ENCODE measurements around the gene OTOGL. TPM values are rescaled to one million over a fixed set of nuclear protein-coding genes. Genes with fewer than 3 reads are reported as not detected.

The OTOGL gene
- total RNA-seq, 1 experiment from 2014 or later, result not detected

- CTCF ChIA-PET, result interaction anchor here (0.9 kb wide), 2 partner anchors 285 to 782 kb away, joined by 3 read pairs; no protein-coding TSS in a partner anchor
- POLR2A ChIA-PET, result no interaction called here
- H3K27ac Mint-ChIP-seq (ENCODE audit: low read depth, unreplicated experiment), result no peak overlapping the region
- TF ChIP-seq CTCF (IDR thresholded peaks at IDR 0.05; ENCODE audit: unreplicated experiment), result peak; percentile 11
- no peaks in the 10 kb centered on the region for H3K4me1 Mint-ChIP-seq (ENCODE audit: insufficient read depth, unreplicated experiment)
- DNase-seq (ENCODE audit: unreplicated experiment), result no peak
- no peaks in the 10 kb centered on the region for H3K36me3 Mint-ChIP-seq (ENCODE audit: insufficient read depth, unreplicated experiment)
- H3K27me3 Mint-ChIP-seq (ENCODE audit: insufficient read depth, unreplicated experiment), result peaks cover 69% of the 10 kb centered on the region
- BruUV-seq (replicated peaks), result no TSS peak
- H3K4me3 Mint-ChIP-seq (ENCODE audit: unreplicated experiment), result no peak overlapping the region
- no peaks in the 10 kb centered on the region for H3K9me3 Mint-ChIP-seq (ENCODE audit: unreplicated experiment)
- intact Hi-C loops (cut with micrococcal nuclease), result no loop called here
Observed at GRCh38 chr12:80313209-80313608, 213.9 kb downstream of the OTOGL start.

- ChIA-PET POLR2A (no interaction called here), CTCF (interaction anchor here (0.7 kb wide), 1 partner anchor 413 kb away, joined by 4 read pairs; no protein-coding TSS in a partner anchor)
- no peaks in the 10 kb centered on the region for H3K9me3 Mint-ChIP-seq (ENCODE audit: unreplicated experiment)
- no peak for DNase-seq (ENCODE audit: unreplicated experiment)
- H3K27me3 Mint-ChIP-seq (ENCODE audit: insufficient read depth, unreplicated experiment), result peaks cover 59% of the 10 kb centered on the region
- no peak for TF ChIP-seq CTCF (IDR thresholded peaks at IDR 0.05; ENCODE audit: unreplicated experiment)
- H3K4me1 Mint-ChIP-seq (ENCODE audit: insufficient read depth, unreplicated experiment), result no peaks in the 10 kb centered on the region
- intact Hi-C loops (cut with micrococcal nuclease), result no loop called here
- H3K4me3 Mint-ChIP-seq (ENCODE audit: unreplicated experiment), result no peak overlapping the region
- H3K27ac Mint-ChIP-seq (ENCODE audit: low read depth, unreplicated experiment), result no peak overlapping the region
- H3K36me3 Mint-ChIP-seq (ENCODE audit: insufficient read depth, unreplicated experiment), result no peaks in the 10 kb centered on the region
- no TSS peak for BruUV-seq (replicated peaks)
Observed at GRCh38 chr12:80314741-80315140, 215.4 kb downstream of the OTOGL start.

- ChIA-PET CTCF (interaction anchor here (2.0 kb wide), 1 partner anchor 46 kb away, joined by 8 read pairs; no protein-coding TSS in a partner anchor), POLR2A (no interaction called here)
- TF ChIP-seq CTCF (IDR thresholded peaks at IDR 0.05; ENCODE audit: unreplicated experiment), result no peak
- BruUV-seq (replicated peaks), result no TSS peak
- H3K4me1 Mint-ChIP-seq (ENCODE audit: insufficient read depth, unreplicated experiment), result no peaks in the 10 kb centered on the region
- no peaks in the 10 kb centered on the region for H3K36me3 Mint-ChIP-seq (ENCODE audit: insufficient read depth, unreplicated experiment)
- peaks cover 45% of the 10 kb centered on the region for H3K27me3 Mint-ChIP-seq (ENCODE audit: insufficient read depth, unreplicated experiment)
- no peak overlapping the region for H3K4me3 Mint-ChIP-seq (ENCODE audit: unreplicated experiment)
- no peak overlapping the region for H3K27ac Mint-ChIP-seq (ENCODE audit: low read depth, unreplicated experiment)
- intact Hi-C loops (cut with micrococcal nuclease), result no loop called here
- DNase-seq (ENCODE audit: unreplicated experiment), result no peak
- H3K9me3 Mint-ChIP-seq (ENCODE audit: unreplicated experiment), result no peaks in the 10 kb centered on the region
Observed at GRCh38 chr12:80316222-80316621, 216.9 kb downstream of the OTOGL start.

GRCh38 chr12:80317307-80317706 is 218.0 kb downstream of the OTOGL start:
- no peaks in the 10 kb centered on the region for H3K9me3 Mint-ChIP-seq (ENCODE audit: unreplicated experiment)
- ChIA-PET POLR2A (no interaction called here), CTCF (no interaction called here)
- H3K4me3 Mint-ChIP-seq (ENCODE audit: unreplicated experiment), result no peak overlapping the region
- no TSS peak for BruUV-seq (replicated peaks)
- H3K36me3 Mint-ChIP-seq (ENCODE audit: insufficient read depth, unreplicated experiment), result no peaks in the 10 kb centered on the region
- no peaks in the 10 kb centered on the region for H3K4me1 Mint-ChIP-seq (ENCODE audit: insufficient read depth, unreplicated experiment)
- H3K27ac Mint-ChIP-seq (ENCODE audit: low read depth, unreplicated experiment), result no peak overlapping the region
- H3K27me3 Mint-ChIP-seq (ENCODE audit: insufficient read depth, unreplicated experiment), result peaks cover 34% of the 10 kb centered on the region
- DNase-seq (ENCODE audit: unreplicated experiment), result no peak
- intact Hi-C loops (cut with micrococcal nuclease), result no loop called here
- no peak for TF ChIP-seq CTCF (IDR thresholded peaks at IDR 0.05; ENCODE audit: unreplicated experiment)
